HCT116 (cell line): Measurements from ENCODE around the gene DNAJC28. TPM values are rescaled to one million over a fixed set of nuclear protein-coding genes. Genes with fewer than 3 reads are reported as not detected.

Source experiments
- ATAC-seq: fragments of 200-7000 bp; cut with Tn5 transposase; 2 replicates; pipeline ENCODE4 v1.9.1; 2020; ENCODE audit warnings: mild to moderate bottlenecking, moderate library complexity
- BruUV-seq: library from RNA; stranded (reverse); fragments of 400-500 nt; replicated peaks from 2 replicates; lab custom pipeline; 2021; lab: Mats Ljungman, UMichigan
- CTCF ChIA-PET: fragments of 300-600 bp; sonication (Branson Sonifier 250); formaldehyde crosslinking; loops from one replicate; lab custom pipeline; 2021; ENCODE audit warnings: antibody characterized with exemption; lab: Charles Lee
- POLR2A ChIA-PET: fragments of 300-600, 350-600 bp; sonication (Branson Sonifier 250); formaldehyde crosslinking; loops from one replicate; lab custom pipeline; 2021; ENCODE audit warnings: antibody characterized with exemption; lab: Charles Lee
- RAD21 ChIA-PET, 2 experiments: fragments of 300-600 bp; sonication (Branson Sonifier 250); formaldehyde crosslinking; loops; one replicate each; lab custom pipeline; 2023; ENCODE audit warnings: low total read pairs in 2 of 2; ENCODE audit not compliant: uncharacterized antibody in 2 of 2, unreplicated experiment in 2 of 2, low non-redundant PET in 1 of 2; lab: Charles Lee
- DNase-seq: peaks from one replicate; pipeline ENCODE4 v3.0.0-alpha.2; 2010; ENCODE audit warnings: low read depth, low spot score
- H2AFZ ChIP-seq: fragments of 200-600 bp; shearing (Covaris generic), sonication (generic); 2 replicates; pipeline ENCODE4 v1.6.1; 2017; ENCODE audit warnings: low read depth, mixed run types, mixed read lengths, antibody characterized with exemption, low read length; ENCODE audit not compliant: poor library complexity, severe bottlenecking
- H3K27ac ChIP-seq: 2 replicates; pipeline ENCODE4 v1.5.1; 2012; ENCODE audit warnings: low read depth, low read length
- H3K27me3 ChIP-seq: fragments of 200-600 bp; sonication (generic); 2 replicates; pipeline ENCODE4 v1.6.1; 2016; ENCODE audit warnings: mixed run types, low read length, mixed read lengths; ENCODE audit not compliant: insufficient read depth
- H3K36me3 ChIP-seq, 2 experiments: fragments of 200-500 bp in 1 of 2; fragments of 200-600 bp in 1 of 2; sonication (Bioruptor generic) in 1 of 2; sonication (generic) in 1 of 2; 2 replicates each; pipeline versions ENCODE4 v1.5.1 to v1.6.1; 2014 to 2016; ENCODE audit warnings: low read length in 2 of 2, inconsistent platforms in 1 of 2, mixed read lengths in 1 of 2, mixed run types in 1 of 2; ENCODE audit not compliant: insufficient read depth in 2 of 2, control insufficient read depth in 1 of 2
- H3K4me1 ChIP-seq, 2 experiments: fragments of 200-600 bp in 1 of 2; sonication (generic) in 1 of 2; 2 replicates each; pipeline versions ENCODE4 v1.5.1 to v1.6.1; 2012 to 2017; ENCODE audit warnings: low read length in 2 of 2, inconsistent platforms in 1 of 2, mild to moderate bottlenecking in 1 of 2, mixed read lengths in 1 of 2, mixed run types in 1 of 2, moderate library complexity in 1 of 2; ENCODE audit not compliant: insufficient read depth in 2 of 2, control insufficient read depth in 1 of 2
- H3K4me2 ChIP-seq: fragments of 200-600 bp; sonication (generic); 2 replicates; pipeline ENCODE4 v1.6.1; 2017; ENCODE audit warnings: mixed run types, low read length, mixed read lengths
- H3K4me3 ChIP-seq, 2 experiments: fragments of 200-600 bp in 1 of 2; sonication (generic) in 1 of 2; replicated peaks in 1 of 2; 2 replicates each; pipeline ENCODE4 v1.5.1; 2011 to 2016; ENCODE audit warnings: low read length in 2 of 2, control low read depth in 1 of 2, low read depth in 1 of 2, mild to moderate bottlenecking in 1 of 2, mixed read lengths in 1 of 2, mixed run types in 1 of 2
- H3K79me2 ChIP-seq: fragments of 200-600 bp; sonication (generic); 2 replicates; pipeline ENCODE4 v1.6.1; 2017; ENCODE audit warnings: mild to moderate bottlenecking, mixed run types, low read length, moderate library complexity, mixed read lengths; ENCODE audit not compliant: insufficient read depth
- H3K9ac ChIP-seq: fragments of 200-600 bp; sonication (generic); 2 replicates; pipeline ENCODE4 v1.6.1; 2016; ENCODE audit warnings: low read length, mixed read lengths
- H3K9me2 ChIP-seq: fragments of 200-600 bp; sonication (generic), shearing (Covaris generic); 2 replicates; pipeline ENCODE4 v1.6.1; 2017; ENCODE audit warnings: mixed run types, mild to moderate bottlenecking, moderate library complexity; ENCODE audit not compliant: insufficient read depth
- H3K9me3 ChIP-seq, 2 experiments: fragments of 200-500 bp in 1 of 2; fragments of 200-600 bp in 1 of 2; sonication (Bioruptor generic) in 1 of 2; sonication (generic) in 1 of 2; 2 replicates each; pipeline ENCODE4 v1.6.1; 2014 to 2017; ENCODE audit warnings: low read length in 2 of 2, mixed read lengths in 2 of 2, inconsistent platforms in 1 of 2, low read depth in 1 of 2, mild to moderate bottlenecking in 1 of 2, mixed run types in 1 of 2, moderate library complexity in 1 of 2; ENCODE audit not compliant: control insufficient read depth in 1 of 2, insufficient read depth in 1 of 2
- H4K20me1 ChIP-seq: fragments of 200-600 bp; sonication (generic), shearing (Covaris generic); 2 replicates; pipeline ENCODE4 v1.6.1; 2017; ENCODE audit warnings: mixed run types, mild to moderate bottlenecking, moderate library complexity; ENCODE audit not compliant: insufficient read depth
- CBX3 ChIP-seq: IDR thresholded peaks from 2 replicates; pipeline ENCODE4 v1.6.1; 2012; ENCODE audit warnings: low read depth
- CEBPB ChIP-seq: IDR thresholded peaks from 2 replicates; pipeline ENCODE4 v1.6.1; 2012; ENCODE audit warnings: low read depth
- CTCF ChIP-seq, 3 experiments: fragments of 200-600 bp in 1 of 3; sonication (generic) in 1 of 3; IDR thresholded peaks in 2 of 3; conservative IDR thresholded peaks in 1 of 3; 2 replicates each; pipeline ENCODE4 v1.5.1; 2012 to 2017; ENCODE audit warnings: low read depth in 2 of 3, low read length in 2 of 3, antibody characterized with exemption in 1 of 3, borderline replicate concordance in 1 of 3, control low read depth in 1 of 3, mild to moderate bottlenecking in 1 of 3, mixed read lengths in 1 of 3, mixed run types in 1 of 3, moderate library complexity in 1 of 3; ENCODE audit not compliant: insufficient read depth in 1 of 3
- EZH2phosphoT487 ChIP-seq: fragments of 200-600 bp; IDR thresholded peaks from 2 replicates; pipeline ENCODE4 v1.6.1; 2018; ENCODE audit warnings: antibody characterized with exemption, borderline replicate concordance
- JUND ChIP-seq: IDR thresholded peaks from 2 replicates; pipeline ENCODE4 v1.6.1; 2012
- POLR2AphosphoS5 ChIP-seq: IDR thresholded peaks from 2 replicates; pipeline ENCODE4 v1.6.1; 2011; ENCODE audit warnings: mild to moderate bottlenecking, low read depth, low read length, moderate library complexity
- SIN3A ChIP-seq: IDR thresholded peaks from 2 replicates; pipeline ENCODE4 v1.6.1; 2012; ENCODE audit warnings: low read depth
- SP1 ChIP-seq: IDR thresholded peaks from 2 replicates; pipeline ENCODE4 v1.6.1; 2012; ENCODE audit warnings: low read depth
- SRF ChIP-seq: IDR thresholded peaks from 2 replicates; pipeline ENCODE4 v1.6.1; 2012; ENCODE audit warnings: low read depth
- TCF7L2 ChIP-seq: IDR thresholded peaks from 2 replicates; pipeline ENCODE4 v1.7.0; 2011; ENCODE audit warnings: borderline replicate concordance, inconsistent platforms; ENCODE audit not compliant: insufficient read depth, insufficient read length; ENCODE audit errors: extremely low read depth
- ZFX ChIP-seq: fragments of 450-650 bp; IDR thresholded peaks from 2 replicates; pipeline ENCODE4 v1.6.1; 2017
- intact Hi-C: fragments of 100-400 bp; cut with micrococcal nuclease; formaldehyde crosslinking; loops from 2 replicates; pipeline ENCODE4 v1.10.0; 2022
- total RNA-seq: library from RNA; stranded (reverse); gene quantifications from one replicate; pipeline ENCODE4 v1.2.1, GENCODE V29; 2021; ENCODE audit not compliant: unreplicated experiment
- TF ChIP-seq, protein P1 (sequence below): IDR thresholded peaks from 2 replicates; pipeline ENCODE4 v1.6.1; 2012
- TF ChIP-seq, protein P2 (sequence below): IDR thresholded peaks from 2 replicates; pipeline ENCODE4 v1.6.1; 2012; ENCODE audit warnings: low read depth

DNAJC28 gene
- total RNA-seq, 1 experiment from 2014 or later, result 0.81 TPM

DNA sequence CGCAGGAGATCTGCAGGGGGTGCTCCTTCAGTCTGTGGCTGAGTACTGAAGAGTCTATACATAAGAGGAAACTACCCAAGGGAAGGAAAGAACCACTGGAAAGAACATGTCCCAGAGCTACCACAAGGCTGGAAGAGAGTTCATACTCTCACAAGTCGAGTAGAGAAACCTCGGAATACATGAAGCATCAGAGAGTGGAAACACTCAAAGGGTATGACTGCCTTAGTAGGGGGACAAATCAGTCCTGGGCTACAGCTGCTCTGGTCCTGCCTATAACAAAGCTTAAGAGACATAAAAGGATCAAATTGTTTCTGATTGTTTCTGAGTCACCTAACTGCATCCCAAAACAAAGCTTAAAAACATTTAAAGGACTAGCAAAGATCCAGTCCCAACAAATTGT, 39.2 kb downstream of the DNAJC28 start:
- H3K36me3 ChIP-seq, result no peaks in the 10 kb centered on the region
- no peaks in the 10 kb centered on the region for H3K27me3 ChIP-seq
- no peak overlapping the region for H3K9ac ChIP-seq
- H4K20me1 ChIP-seq, result no peaks in the 10 kb centered on the region
- no peak overlapping the region for H3K4me2 ChIP-seq
- no peaks in the 10 kb centered on the region for H3K9me3 ChIP-seq
- TF ChIP-seq, protein P1, sequence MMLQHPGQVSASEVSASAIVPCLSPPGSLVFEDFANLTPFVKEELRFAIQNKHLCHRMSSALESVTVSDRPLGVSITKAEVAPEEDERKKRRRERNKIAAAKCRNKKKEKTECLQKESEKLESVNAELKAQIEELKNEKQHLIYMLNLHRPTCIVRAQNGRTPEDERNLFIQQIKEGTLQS, result no peak
- TF ChIP-seq JUND, result no peak
- TF ChIP-seq EZH2phosphoT487, result no peak
- TF ChIP-seq POLR2AphosphoS5, result no peak
- no peak for TF ChIP-seq CBX3
- TF ChIP-seq CTCF (IDR thresholded peaks at IDR 0.05 in 2 of 3, conservative IDR thresholded peaks at IDR 0.05 in 1 of 3; ENCODE audit: borderline replicate concordance in 1 of 3, insufficient read depth in 1 of 3, low read depth in 2 of 3, low read length in 2 of 3), result no peak
- TF ChIP-seq TCF7L2, result no peak
- TF ChIP-seq ZFX, result no peak
- TF ChIP-seq SP1, result no peak
- TF ChIP-seq, protein P2, sequence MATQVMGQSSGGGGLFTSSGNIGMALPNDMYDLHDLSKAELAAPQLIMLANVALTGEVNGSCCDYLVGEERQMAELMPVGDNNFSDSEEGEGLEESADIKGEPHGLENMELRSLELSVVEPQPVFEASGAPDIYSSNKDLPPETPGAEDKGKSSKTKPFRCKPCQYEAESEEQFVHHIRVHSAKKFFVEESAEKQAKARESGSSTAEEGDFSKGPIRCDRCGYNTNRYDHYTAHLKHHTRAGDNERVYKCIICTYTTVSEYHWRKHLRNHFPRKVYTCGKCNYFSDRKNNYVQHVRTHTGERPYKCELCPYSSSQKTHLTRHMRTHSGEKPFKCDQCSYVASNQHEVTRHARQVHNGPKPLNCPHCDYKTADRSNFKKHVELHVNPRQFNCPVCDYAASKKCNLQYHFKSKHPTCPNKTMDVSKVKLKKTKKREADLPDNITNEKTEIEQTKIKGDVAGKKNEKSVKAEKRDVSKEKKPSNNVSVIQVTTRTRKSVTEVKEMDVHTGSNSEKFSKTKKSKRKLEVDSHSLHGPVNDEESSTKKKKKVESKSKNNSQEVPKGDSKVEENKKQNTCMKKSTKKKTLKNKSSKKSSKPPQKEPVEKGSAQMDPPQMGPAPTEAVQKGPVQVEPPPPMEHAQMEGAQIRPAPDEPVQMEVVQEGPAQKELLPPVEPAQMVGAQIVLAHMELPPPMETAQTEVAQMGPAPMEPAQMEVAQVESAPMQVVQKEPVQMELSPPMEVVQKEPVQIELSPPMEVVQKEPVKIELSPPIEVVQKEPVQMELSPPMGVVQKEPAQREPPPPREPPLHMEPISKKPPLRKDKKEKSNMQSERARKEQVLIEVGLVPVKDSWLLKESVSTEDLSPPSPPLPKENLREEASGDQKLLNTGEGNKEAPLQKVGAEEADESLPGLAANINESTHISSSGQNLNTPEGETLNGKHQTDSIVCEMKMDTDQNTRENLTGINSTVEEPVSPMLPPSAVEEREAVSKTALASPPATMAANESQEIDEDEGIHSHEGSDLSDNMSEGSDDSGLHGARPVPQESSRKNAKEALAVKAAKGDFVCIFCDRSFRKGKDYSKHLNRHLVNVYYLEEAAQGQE, result no peak
- no peak for TF ChIP-seq CEBPB
- no peak for TF ChIP-seq SIN3A
- TF ChIP-seq SRF, result no peak
- no peak overlapping the region for H2AFZ ChIP-seq
- no peaks in the 10 kb centered on the region for H3K9me2 ChIP-seq
- no peak overlapping the region for H3K4me3 ChIP-seq
- no peak for ATAC-seq
- H3K79me2 ChIP-seq, result no peaks in the 10 kb centered on the region
- peaks cover 3 to 6% of the 10 kb centered on the region in 2 experiments; a peak in 1 of 4 replicates for H3K4me1 ChIP-seq
- ChIA-PET RAD21 (no interaction called here), CTCF (interaction anchor here (0.5 to 1.2 kb wide), 3 partner anchors 91 to 255 kb away, joined by 3 to 4 read pairs (median 3); no protein-coding TSS in a partner anchor), POLR2A (no interaction called here)
- intact Hi-C loops, result no loop called here
- DNase-seq, result no peak
- BruUV-seq, result no TSS peak
- no peak overlapping the region for H3K27ac ChIP-seq
